SW480 (cell line): Measurements from ENCODE around the gene BRD1.
"Not testable (repeated sequence)": the region's sequence is repeated elsewhere in the genome, so short reads cannot be mapped to it uniquely, and the experiment has no call there.

ENCODE experiments used
- DNase-seq: peaks from one replicate; pipeline ENCODE4 v3.0.0-alpha.2; 2016; ENCODE audit warnings: low spot score

Gene BRD1

DNA sequence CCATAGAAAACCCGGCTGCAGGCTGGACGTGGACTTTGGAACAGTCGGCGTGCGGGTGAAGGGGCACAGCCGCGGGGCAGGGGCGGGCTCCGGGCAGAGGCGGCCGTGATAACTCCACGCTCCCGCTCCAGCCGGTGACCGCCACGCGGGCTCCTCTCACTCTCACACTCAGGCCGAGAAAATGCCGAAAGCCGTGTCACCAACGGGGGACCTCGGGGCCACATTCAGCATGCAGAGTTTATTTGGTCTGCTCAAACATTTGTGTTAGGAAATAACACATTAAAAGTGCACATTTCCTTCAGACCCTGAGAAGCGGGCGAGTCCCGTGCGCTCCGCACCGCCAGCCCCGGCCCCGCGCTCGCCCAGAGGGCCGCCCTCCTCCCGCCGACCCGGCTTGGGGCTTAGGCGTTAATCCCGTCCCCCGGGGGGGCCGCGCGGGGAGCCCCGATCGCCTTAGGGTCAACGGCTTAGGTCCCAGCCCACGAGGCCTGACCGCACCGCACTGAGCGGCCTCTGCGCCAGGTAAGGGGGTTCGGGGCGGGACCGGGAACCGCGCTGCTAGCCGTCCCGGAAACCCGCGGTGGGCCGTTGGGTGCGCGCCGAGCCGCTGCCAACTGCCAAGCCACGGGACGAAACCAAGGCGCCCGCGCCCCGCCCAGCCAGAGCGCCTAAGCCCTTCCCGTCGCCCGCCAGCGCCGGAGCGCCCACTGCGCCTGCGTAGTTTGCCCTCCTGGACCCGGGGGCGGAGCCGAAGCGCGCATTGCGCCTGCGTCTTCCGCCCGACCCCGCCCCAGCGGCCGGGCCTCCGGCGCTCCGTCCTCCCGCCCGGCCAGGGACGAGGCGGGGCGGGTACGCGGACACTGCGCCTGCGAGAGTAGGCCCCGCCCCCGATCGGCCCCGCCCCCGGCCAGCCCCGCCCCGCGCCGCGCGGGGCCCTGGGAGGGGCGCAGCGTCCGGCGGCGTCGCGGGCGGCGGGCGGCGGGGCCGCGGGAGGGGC lies 25.5 kb upstream of the BRD1 start, which contains the start of gene ZBED4:
Gene ZBED4, plus strand, starts transcription at position 947 of the 997 bp plus-strand sequence. CDS start 29,819 bp downstream, outside the sequence.
- DNase-seq: peak; percentile 87

DNA sequence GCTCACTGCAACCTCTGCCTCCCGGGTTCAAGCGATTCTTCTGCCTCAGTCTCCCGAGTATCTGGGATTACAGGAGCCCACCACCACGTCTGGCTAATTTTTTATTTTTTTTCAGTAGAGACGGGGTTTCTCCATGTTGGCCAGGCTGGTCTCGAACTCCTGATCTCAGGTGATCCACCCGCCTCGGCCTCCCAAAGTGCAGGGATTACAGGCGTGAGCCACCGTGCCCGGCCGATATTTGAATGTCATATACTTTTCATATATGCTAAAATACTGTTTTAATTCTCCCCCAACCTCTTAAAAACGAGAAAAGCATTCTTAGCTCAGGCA lies 24.9 kb upstream of the BRD1 start:
- DNase-seq: not testable (repeated sequence)

DNA sequence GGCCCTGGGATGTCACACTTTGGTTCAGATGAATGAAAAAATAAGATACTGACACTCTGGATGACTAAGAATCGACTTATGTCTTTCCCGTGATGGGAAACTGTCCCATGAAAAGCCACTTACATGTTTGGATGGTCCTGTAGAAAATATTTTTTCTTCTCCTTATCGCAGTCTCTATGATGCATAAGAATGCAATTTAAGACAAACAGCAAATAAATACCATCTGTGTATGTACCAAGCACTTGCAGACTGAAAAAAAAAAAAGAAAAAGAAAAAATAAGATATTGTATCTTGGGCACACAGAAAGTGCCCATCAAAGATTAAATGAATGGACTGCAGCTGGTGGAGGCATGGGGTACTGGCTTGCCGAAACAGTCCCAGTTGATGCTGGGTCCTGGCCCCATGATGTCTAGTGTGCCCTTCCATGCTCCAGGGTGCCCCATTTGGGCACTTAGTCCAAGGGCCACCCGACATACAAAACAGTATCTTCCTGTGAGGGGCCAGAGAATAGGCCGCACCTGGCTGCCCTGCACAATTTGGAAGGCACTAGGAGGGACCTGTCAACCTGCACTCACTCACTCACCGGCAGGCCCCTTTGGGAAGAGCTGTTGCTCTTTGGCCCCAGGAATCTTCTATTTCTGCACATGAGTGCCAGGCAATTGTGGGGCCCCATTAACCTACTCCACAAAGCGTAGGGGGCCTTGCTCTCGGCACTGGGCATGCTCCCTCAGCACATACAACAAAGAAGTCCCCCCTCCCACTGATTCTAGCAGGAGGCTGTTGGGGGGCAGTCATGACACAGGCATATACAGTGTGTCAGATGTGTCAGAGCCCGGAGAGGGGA lies 23.5 kb upstream of the BRD1 start:
- DNase-seq: no peak

DNA sequence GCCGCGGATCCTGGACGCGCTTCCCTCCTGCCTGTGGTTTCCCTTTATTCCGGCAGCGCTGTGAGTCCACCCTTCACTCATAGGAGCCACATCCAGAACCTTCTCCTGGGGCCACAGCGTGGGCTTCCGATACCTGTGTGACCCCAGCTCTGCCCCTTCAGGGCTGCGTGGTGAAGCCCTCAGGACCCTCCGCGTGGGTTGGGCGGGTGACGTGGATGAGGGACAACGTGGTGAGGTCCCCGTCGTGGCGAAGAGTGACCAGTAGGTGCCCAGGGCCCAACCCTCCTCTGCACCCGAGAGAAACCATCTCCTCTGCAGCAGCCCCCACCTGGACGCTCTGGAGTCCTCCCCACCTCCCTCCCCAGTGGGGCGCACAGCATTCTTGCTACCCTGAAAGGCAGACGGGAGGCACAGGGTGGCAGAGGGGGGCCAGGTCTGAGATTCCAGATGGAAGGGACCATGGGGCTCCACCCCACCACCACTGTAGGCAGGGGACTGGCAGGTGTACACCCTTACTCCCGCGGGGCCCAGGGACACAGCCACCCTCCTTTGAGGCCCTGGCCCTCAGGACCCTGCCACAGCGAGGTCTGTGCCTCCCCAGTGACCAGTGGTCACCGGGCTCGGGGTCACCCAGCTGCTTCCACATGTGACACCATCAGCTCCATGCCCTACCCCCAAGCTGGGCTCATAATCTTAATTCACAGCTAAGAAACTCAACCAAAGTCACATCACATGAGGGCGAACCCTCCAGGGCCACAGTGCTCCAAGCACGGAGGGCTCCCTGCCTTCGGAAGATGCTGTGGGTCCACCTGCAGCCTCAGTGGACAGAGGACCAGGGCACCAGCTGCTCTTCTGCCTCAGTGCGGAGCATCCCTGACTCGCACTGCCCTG lies 22.6 kb upstream of the BRD1 start:
- no peak for DNase-seq

DNA sequence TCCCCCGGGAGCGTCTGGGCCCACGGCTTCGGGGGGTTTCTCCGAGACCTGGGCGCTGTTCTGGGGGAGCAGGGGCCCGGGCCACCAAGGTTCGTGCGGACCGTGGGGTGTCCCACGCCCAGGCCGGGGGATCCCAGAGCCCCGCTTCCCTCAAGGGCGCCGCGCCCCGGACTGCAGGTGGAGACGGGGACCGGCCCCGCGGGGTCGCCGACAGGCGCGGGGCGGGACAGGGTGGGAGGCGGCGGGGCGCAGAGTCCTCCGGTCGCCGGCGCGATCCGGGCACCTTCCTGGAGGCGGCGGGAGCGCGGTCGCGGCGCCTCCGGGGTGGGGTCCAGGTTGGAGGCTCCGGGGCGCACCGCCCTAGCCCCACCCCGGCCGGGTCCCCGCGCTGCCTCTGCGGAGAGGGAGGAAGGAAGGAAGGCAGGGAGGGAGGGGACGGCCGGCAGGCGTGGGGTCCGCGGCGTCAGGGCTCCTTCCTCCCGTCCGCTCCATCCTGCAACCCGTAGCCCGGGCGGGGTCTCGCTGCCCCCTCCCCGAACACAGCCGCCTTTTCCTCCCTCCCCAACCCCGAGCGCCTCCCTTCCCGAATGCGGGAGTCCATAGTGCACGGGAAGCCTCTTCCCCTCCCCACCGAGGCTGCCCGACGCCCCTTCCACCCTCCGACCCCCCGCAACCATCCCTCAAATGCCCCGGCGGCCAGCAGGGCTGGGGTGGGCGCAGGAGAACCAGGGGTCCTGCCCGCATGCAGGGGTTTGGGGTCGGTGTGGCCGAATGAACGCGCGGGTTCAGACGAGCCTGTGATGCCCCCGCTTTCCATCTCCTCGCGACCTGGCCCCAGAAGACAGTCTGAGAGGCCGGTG lies 21.7 kb upstream of the BRD1 start:
- no peak for DNase-seq

DNA sequence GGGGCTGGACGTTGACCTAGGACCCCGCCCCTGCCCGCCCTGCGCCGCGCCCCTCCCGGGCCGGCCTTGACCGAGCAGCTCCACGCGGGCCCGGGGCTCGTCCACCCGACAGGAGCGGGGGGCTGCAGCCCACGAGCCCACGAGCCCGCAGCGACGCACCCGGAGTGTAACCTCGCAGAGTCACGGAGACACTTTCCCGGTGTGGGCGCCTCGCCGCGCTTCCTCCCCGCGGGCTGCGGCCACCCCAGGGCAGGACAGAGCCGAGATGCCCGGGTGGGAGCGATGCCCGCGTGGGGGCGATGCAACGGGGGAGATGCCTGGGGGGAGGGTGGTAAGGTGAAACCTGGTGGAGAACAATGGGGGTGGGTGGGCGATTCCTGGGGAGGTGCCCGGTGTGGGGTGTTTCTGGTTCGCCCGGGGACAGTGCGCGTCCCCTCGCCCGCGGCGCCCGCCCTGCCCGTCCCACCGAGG lies 21.1 kb upstream of the BRD1 start:
- no peak for DNase-seq

DNA sequence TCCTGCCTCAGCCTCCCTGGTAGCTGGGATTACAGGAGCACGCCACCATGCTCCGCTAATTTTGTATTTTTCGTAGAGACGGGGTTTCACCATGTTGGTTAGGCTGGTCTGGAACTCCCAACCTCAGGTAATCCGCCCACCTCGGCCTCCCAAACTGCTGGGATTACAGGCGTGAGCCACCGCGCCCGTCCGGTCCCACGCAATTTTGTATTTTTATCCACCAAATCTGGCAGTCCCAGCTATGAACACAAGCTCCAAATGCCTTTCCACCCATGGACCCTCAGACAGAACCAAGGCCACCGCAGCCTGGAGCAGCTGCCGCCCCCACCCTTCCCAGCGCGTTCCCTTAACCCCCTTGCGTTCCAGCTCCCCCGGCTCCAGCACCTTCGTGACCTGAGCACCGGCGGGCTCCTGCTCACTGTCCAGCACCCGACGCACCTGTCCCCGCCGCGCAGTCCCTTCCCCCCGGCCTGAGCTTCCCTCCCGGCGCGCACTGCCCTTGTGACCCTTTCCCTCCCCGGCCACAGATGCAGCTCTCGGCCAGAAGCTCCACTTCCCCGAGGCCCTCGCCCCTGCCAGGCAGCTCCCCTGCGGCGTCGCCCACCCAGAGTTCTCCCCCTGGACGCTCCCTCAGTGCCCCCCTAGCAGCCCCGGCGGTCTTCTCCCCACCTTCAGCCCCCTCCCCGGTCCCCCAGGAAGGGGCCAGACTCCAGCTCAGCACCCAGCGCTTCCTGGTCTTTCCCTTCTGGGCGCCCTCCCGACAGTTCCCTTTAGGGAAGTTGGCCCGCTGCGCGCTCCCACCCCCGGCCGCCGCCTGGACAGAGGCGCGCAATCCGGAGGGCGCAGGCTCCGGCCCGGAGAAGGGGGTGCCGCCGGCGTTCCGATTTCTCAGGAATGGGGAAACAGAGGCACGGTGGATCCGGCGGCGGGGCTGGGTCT lies 20.3 kb upstream of the BRD1 start:
- no peak for DNase-seq

DNA sequence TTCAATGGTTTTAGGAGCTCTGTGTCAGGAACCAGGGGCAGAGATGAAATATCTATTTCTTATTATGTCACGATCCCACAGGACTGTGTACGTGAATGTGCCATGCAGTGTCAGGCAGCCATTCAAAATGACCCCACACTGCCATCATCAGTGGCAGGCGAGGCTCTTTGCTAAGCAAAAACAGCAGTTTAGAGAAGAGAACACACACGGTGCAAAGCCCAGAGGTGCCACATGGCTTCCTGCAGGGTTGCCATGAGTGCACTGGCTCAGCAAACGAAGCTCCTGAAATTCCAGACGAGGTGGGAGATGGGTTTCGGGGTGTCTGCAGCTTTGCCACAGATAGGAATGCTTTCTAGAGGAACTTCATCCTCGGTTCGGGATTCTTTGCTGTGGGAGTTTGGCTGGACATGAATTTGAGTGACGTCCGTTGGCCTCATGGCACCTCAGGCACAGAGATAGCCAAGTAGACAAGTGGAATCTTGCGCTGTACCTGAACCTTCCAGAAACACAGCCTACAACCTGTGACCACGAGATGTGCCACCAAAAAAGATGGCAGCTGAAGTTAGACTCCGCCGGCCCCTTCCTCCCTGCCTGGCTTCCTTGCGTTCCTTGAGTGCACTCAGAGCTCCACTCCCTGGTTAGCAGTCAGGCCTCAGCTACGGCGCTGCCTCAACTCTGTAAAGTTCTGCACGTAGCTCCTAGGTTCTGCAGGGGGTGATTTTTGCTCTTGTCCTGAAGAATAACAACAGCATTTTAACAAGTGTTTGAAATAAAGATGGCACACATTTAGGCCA lies 18.2 kb upstream of the BRD1 start:
- DNase-seq: no peak

DNA sequence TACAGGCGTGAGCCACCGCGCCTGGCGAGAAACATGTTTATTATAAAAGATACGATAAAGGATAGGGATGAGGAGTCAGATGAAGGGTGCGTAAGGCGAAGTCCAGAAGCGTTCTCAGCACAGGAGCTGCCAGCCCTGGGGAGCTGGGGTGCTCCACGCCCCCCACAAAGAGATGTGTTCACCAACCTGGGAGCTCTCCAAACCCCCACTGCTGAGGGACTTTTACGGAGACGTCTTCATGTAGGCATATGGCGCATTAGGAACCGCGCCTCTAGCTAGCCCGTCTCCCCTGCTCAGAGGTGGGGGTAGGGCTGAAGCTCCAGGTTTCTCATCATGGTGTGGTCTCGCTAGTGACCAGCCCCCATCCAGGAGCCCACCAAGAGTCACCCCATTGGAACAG lies 17.6 kb upstream of the BRD1 start:
- no peak for DNase-seq

DNA sequence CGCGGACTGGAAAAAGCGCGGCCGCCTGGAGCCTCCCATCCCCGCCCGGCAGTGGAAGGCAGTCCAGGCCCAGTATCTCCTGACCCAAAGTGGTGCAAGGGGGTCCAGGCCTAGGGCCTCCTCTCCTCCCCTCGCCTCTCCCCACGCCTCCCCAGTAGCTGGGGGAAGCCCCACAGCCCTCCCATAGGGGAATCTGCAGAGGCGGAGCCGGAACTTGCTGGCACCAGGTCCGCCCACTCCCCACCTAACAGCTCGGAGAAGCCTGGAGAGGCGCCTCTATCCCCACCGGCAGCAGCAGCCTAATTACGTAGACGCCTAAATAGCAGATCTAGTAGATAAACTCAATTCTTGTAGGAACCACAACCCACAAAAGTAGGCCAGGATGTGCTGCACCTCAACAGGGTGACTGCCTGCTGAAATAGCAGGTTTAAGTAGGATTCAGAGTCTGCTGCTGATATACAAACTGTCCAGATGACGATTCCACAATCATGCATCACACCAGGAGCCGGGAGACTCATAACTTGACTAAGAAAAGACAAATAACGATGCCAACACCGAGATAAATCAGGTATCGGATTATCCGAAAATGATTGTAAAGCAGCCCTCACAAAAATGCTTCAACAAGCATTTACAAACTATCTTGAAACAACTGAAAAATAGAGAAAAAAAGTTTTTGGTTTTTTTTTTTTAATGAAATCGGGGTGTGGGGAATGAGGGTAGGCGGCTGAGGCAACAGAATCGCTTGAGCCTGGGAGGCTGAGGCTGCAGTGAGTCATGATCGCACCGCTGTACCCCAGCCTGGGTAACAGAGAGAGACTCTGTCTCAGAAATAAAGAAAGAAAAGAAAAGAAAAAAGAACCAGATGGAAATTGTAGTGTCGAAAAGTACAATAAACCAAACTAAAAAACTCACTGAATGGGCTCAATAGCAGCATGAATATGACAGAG lies 11.4 kb upstream of the BRD1 start:
- no peak for DNase-seq

DNA sequence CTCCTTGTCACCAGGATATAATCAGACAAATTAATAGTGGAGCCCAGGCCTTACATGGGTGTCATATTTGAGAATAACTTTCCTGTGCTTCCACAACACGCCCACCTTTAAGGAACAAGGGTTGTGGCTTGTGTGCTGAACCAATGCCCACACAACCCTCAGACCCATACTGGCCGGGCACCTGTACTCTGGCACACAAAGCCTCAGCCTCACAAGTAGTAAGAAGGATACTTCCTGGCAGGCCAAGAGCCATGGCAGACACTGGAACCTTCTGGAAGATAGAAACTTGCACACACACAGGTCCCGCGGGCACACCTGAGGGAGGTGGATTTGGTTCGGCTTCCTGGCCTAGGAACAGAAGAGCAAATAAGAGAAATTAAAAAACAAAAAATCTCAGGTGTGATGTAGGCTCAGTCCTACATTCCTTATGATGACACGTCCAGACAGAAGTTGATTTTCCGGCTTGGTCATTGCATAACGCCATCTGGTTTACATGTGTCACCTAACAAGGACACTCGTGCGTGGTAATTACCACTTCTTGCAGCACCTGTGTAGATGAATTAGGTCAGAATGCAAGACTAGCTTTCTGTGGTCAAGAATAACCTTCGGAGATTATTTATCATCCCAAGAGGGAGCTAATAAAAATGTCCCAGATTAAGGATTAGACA lies 5.8 kb upstream of the BRD1 start:
- no peak for DNase-seq

DNA sequence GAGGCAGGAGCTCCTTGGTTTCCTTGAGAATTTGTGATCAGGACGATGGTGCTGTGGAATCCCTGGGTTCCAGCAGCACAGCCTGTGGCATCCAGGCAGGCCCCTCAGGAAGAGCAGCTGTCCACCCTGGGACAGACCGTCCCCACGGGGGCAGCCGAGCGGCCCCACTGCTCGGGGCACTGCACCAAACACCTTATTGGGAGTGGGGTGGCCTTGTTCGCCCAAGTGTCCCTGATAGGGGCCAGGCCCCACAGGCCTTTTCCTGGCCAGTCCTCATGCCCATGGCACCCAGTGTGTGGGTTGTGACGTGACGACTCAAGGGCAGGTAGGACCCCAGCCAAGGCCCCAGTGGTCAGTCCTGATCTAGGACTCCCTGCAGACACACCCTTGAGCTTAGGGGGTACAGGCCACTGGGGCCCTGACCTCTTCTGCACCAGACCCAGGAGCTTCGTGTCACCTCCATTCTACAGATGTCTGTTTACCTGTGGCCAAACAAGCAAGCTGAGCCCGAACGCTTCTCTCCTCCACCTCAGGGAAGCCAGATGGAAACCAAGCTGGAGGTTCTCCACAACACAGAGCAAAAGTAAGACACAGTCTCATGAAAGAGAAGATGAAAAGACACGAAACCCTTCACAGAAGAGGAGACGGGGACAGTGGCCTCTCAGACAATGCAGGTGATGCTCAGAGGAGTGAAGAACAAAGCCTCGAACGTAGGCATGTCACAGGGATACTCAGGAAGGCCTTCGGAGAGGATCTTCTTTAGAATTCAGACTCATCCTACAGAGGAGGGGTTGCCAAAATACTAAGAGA lies 1.6 kb upstream of the BRD1 start:
- no peak for DNase-seq

DNA sequence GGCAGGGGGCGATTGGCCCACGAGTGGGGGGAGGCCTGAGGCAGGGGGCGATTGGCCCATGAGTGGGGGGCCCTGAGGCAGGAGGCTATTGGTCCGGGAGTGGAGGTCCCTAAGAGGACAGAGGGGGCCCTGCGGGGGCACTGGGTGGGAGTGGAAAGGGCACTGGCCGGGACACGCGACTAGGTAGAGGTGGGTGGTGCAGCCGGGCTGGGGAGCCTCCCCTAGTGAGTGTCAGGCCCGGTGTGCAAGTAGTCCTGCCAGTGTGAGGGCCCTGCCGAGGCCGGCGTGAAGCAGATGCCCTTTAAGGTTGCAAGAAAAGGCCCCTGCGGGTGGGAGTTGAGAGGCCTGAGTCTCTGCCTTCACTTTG lies 909 bp upstream of the BRD1 start:
- no peak for DNase-seq

DNA sequence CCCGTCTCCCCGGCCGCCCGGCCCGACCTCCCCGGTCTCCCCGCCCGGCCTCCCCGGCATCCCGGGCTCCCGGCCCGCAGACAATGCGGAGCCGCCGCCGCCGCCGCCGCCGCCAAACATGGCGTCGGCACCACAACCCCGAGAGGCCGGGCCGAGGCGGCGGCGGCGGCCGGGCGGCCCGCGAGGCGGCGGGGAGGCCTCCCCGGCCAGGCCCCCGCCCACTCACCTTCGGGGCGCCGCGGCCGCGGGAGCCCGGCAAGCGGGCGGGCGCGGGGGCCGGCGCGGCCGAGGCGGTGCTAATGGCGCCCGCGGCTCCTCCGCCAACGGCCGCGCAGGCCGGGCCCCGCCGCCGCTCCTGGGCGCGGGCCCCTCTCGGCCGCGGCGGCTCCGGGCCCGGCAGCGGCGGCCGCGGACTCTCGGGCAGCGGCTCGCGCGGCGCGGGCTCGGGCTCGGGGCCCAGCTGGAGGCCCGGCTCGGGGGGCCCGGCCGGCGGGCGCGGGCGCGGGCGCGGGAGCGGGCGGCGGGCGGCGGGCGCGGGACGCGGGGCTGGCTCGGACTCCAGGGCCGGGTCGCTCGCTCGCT lies 311 bp downstream of the BRD1 start:
- peak; percentile 26 for DNase-seq

DNA sequence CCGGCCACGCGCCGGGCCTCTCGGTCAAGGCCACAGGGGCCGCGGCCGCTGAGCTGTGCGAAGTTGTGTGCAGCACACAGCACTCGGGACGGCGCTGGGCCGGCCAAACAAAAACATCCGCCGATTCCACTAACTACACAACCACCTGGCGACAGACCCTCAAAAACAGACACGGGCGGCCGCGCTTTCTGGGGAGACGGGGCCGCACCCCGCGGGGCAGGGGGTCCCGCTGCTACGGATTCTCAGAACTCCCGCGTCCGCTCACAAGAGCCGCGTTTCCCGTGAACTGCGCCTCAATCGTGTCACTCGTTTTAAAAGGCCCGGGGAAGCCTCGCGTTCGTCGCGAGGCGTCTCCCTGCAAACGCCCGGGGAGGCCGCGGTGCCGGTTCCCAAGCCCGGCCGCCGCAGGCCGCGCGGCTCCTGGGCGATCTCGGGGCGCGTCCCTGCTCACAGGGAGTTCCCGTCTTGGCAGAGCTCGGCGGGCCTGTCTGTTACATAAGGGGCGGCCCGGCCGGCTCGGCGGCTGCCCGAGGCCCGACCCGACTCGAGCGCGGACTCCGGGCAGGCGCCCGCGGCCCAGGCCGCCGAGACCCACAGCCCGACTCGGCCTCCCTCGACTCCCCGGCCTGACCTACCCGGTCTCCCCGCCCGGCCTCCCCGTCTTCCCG lies 936 bp downstream of the BRD1 start:
- DNase-seq: no peak
